HG03354 (cell line): ENCODE measurements around the gene FBXO3.
"Not testable (repeated sequence)": the region's sequence is repeated elsewhere in the genome, so short reads cannot be mapped to it uniquely, and the experiment has no call there.

ENCODE experiments used
- ATAC-seq: cut with Tn5 transposase; IDR thresholded peaks from one replicate; pipeline ENCODE4 v1.9.1; 2021; ENCODE audit warnings: mild to moderate bottlenecking; ENCODE audit not compliant: unreplicated experiment, poor library complexity, severe bottlenecking

FBXO3 gene, protein sequence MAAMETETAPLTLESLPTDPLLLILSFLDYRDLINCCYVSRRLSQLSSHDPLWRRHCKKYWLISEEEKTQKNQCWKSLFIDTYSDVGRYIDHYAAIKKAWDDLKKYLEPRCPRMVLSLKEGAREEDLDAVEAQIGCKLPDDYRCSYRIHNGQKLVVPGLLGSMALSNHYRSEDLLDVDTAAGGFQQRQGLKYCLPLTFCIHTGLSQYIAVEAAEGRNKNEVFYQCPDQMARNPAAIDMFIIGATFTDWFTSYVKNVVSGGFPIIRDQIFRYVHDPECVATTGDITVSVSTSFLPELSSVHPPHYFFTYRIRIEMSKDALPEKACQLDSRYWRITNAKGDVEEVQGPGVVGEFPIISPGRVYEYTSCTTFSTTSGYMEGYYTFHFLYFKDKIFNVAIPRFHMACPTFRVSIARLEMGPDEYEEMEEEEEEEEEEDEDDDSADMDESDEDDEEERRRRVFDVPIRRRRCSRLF

DNA sequence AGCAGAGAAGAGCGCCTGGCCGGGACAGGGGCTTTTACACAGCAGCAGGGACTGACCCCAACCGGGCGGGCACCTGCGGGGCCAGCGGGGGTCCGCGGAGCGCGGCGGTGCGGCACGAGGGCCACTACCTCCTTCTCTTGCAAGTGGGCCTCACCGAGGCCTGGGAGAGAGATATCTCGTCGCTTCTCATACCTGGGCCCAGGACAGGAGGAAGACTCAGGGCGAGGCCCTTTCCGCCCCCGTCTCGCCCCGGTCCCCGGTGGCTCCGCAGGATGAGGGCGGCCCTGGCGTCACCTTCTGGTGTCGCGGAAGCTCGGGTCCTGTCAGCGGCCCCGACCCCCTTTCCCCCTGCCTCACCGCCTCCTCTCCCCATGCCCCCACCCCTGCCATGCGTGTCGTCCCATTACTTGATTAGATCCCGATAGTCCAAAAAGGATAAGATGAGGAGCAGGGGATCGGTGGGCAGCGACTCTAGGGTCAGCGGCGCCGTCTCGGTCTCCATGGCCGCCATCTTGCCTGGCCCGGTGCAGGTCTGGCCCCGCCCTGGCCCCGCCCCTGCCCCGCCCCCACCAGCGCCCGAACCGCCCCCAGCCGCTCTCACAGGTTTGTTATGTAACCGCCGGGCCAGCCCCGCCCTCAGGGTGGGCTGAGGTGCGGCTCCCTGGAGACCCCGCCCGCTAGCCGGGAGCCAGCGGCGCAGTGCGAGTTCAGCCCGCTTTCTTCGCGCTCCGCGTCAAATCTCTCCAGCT lies at the start of gene FBXO3:
Gene FBXO3, minus strand, starts transcription at position 534 of the 749 bp plus-strand sequence. Its CDS starts 23 bp downstream, at position 511.
- peak; percentile 72 for ATAC-seq

DNA sequence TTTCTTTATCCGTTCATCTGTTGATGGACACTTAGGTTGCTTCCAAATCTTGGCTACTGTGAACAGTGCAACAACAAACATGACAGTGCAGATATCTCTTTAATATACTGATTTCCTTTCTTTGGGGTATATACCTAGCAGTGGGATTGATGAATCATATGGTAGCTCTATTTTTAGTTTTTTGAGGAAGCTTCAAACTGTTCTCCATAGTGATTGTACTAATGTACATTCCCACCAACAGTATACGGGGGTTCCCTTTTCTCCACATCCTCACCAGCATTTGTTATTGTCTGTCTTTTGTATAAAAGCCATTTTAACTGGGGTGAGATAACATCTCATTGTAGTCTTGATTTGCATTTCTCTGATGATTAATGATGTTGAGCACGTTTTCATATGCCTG lies 48.7 kb upstream of the FBXO3 start:
- ATAC-seq = not testable (repeated sequence)

DNA sequence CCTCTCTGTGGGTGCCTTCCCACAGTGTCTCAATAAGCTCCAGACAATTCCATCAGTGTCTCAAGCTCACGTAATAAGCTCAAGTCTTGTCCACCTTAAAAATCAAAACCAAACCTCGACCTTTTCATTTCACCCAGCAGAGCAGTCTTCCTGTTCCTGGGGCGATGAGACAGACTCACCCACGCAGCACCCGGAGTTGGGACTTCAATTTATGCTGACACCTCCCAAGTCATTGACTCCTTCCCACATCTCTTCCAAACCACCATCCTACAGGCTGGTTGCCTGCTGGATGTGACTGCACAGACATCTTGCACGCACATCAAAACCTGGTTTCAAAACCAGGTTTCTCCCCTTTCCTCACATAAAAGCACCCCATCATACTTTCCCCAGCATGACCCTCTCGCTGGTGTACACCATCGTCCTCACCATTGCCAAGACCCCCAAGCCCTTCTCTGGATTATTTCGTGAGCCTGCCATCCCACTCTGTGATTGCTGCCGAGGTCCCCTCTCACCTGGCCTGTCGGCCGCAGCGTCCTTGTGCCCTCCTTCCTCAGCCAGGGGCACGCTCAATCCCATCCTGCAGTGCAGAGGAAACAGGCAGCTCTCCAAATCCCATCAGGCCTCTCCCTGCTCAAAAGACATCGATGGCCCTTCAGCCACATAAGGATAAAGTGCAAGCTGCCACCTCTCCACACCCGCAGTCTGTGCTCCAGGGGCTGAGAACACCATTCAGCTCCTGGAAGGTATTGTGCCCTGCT lies 45.1 kb upstream of the FBXO3 start:
- no peak for ATAC-seq

DNA sequence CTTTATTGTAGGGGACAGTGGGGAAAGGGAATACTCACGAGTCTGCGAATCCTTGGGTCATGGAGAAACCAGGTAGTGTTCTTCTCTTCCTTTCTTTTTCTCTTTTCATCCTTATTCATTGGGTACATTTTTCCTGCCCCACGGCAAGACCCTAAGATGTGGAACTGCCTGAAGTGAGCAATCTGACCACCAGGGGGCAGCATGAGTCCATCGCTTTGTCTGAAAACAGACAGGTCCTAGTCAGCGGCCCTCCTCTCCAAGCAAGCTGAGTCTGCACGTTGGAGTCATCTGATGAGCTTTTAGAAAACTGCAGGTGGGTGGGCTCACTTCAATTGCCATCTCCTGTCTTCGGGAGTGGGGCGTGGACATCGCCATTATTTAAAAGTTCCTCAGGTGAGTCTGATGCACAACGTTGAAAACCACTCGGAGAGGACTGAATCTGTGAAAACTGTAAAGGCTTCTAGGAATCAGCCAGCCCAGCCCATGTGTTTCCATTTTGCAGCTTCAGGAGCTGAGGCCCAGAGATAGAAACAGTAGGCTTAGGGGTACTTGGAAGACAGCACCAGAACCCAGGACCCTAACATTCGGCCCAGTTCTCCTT lies 34.0 kb upstream of the FBXO3 start:
- peak; percentile 75 for ATAC-seq

DNA sequence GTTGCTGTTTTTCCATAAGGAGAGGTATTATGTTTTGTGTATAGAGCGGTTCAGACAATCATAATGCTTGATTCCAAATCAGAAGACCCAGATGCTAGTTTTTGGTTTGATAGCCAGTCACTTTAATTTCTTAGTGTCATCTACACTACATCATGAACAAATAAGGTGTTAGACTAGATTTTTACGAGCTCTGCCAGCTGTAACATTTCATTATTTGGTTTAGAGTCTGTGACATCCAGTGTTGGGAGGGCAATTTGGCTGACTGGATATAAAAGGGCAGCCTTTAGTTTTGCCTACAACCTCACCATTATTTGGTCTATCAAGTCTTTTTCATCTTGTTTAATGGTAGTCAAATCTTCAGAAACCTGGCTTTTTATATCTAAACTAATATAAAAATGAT lies 30.2 kb upstream of the FBXO3 start:
- no peak for ATAC-seq

DNA sequence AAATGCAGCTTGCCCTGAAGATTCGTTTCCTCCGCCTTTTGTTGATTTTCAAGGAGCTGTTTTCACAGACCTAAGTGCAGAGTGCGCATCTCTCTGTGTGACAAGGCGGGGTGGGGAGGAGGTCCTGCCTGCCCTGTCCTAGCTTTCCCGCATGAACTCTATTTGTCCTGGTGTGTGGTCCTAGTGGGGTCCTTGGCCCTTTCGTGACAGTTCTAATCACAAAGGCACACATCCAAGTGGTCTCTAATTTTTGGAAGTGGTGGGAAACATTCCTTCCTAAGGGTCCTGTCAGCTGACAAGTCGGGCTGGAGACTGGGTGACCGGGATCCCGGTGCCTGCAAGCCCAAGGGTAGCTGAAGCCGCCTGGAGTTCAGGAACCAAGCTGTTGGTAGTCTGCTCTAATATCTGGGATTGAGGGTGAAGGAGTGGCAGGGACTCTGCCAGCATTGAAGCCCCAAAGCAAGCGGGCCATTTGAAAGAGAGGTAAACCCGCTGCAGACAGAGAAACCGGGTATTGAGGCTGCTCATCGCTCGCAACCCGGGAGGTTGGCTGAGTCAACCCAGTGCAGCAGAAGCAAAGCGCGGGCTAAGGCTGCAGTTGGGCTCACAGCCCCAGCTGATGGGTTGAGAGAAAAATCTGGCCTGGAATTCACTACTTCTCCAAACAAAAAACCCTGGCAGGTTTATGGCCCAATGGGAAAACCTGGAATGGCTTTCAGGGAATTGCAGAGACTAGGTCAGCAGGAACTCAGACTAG lies 28.1 kb upstream of the FBXO3 start:
- ATAC-seq = peak; percentile 65

DNA sequence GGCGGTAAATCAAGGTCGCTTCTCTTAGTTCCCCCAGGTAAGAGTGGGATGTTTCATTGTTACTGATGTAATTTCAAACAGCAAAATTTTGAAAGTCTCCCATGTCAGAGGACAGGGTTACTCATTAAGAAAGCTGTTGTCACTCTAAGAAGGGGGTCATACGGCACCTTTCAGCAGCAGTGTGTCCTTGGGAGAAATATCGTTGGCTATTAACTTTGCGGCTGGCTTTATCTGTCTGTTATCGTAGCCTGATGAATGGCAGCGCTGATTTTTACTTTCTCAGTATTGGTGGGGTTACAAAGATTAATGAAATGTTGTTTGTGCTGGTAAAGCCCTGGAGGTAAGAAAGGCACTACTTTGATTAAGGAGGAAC lies 27.5 kb upstream of the FBXO3 start:
- ATAC-seq = peak; percentile 88

DNA sequence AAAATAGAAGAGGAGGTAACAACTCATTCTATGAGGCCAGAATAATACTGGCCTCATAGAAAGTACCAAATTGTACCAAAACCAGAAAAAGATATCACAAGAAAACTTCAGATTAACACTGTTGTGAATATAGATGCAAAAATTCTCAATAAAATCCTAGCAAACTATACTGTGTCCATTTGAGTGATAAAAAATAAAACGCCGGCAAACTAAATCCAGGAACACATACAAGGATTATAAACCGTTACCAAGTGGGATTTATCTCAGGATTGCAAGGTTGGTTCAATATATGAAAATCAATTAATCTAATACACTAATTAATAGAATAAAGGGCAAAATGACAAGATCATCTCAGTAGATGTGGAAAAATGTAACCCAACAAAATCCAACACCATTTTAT lies 23.6 kb upstream of the FBXO3 start:
- no peak for ATAC-seq

DNA sequence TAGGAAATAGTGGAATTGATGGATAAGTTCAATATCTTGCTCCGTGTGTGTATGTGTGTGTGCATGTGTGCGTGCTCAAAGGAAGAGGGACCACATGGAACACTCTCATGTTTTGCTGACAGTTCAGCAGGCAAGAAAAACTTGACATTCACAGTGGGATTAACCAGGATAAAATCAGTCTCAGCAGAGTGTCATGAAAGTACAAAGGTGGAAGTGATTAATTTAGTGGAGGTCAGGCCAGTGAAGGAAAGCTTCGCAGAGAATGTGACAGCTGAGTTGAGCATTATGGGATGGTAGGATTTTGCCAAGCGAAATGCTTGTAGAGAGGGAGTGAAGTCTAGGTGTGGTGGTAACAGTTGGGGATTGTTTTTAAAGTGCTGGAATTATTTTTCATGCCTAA lies 15.7 kb upstream of the FBXO3 start:
- no peak for ATAC-seq

DNA sequence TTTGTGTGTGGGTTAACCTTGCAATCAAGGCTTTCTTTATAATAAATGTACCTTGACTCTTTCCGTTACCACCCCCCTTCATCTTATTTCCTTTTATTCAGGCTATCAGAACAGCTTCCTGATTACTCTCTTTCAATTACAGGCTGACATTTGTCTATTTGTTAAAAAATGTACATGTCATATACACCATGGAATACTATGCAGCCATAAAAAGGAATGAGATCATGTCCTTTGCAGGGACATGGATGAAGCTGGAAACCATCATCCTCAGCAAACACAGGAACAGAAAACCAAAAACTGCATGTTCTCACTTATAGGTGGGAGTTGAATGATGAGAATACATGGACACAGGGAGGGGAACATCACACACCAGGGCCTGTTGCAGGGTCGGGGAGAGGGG lies 13.8 kb upstream of the FBXO3 start:
- not testable (repeated sequence) for ATAC-seq

DNA sequence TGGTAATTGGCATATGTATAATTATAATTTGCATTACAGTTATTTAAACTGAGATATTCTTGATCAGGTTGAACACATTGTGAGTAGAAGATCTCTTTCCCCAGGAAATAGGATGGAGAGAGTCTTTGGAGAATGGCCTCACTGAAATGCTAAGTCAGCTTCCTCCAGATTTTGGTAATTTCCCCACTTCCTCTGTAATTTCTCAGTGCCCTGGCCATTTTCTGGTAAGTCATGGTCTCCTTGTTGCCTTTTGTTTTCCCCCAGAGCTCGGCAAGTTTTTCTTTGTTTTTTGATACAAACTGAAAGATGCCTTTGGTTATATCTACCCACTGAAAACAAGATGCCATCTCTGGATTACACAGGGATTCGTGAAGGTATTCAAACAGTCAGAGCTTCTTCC lies 12.8 kb upstream of the FBXO3 start:
- no peak for ATAC-seq

DNA sequence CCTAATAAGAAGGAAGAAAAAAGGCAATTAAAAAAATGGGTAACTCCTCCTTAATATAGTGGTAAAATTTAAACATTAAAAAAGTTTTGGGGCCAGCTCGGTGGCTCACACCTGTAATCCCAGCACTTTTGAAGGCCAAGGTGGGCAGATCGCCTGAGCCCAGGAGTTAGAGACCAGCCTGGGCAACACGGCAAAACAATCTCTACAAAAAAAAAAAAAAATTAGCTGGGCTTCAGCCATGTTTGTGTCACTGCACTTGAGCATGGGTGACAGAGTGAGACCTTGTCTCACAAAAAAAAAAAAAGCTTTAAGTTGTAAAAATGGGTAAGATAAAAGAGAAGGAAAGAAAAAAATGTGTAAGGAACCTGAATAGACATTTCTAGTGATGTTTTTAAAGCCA lies 11.3 kb upstream of the FBXO3 start:
- ATAC-seq = no peak

DNA sequence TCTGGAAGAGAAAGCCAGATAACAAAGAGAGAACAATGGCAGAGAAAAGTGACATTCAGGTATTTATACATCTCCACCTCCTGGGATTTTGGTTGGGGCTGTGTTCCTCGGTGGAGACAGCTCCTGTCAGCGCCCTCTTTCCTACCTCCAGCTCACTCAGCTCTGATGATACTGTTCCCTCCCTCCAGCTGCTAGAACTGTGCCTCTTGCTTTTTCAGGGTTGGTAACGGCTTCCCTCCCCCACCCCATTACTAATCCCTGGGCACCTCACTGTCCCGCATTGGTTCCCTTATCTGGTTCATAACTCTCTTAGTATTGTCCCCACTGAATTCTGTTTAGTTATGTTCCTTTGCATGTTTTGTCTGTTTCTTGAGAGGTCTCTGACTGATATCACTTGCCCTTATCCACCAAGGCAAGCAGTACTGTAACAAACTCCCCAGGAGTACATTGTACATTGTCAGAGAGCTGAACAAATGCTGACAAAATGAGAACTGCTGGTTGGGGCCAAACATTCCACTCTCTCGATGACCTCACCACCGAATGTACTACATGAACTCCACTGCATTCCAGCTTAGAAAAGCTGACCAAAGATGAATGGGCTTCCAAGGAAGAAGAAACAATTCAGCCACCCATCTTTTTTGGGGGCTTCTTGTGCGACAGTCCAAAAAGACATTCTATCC lies 5.7 kb upstream of the FBXO3 start:
- no peak for ATAC-seq

DNA sequence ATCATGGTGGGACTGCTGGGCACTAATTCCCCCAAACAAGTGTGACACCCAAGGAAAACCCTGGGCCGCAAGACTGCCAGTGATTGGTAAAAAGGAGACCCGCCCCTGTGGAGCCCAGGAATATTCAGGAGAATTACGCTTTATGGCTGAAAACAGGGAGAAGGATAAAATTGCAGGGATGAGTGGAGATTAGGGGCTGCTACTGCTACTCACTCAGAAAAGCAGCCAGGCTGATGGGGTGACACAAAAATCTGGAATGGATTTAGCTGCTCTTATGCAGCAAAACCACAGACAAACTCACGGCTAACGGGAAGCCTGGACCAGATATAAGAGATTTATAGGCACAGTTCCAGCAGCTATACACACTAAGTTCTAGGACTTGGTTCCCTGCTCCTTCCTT lies 4.4 kb upstream of the FBXO3 start:
- ATAC-seq = no peak

DNA sequence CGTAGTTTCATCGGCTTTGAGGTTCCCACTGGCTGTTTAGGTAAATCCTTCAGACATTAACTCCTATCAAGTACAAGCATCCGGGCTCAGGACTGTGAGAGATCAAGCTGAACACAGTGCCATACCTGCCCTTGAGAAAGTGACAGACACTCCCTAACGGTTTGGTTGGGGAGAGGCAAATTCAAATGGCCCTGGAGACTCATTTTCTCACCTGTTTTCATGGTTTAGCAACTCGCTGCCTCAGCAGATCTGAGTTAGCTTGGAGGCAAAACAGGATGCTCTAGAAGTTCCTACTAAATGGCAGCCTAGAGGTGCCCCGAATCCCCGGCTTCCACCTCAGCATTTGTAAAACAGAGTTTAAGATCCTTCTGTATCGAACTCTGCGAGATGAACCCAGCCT lies 3.6 kb upstream of the FBXO3 start:
- no peak for ATAC-seq

DNA sequence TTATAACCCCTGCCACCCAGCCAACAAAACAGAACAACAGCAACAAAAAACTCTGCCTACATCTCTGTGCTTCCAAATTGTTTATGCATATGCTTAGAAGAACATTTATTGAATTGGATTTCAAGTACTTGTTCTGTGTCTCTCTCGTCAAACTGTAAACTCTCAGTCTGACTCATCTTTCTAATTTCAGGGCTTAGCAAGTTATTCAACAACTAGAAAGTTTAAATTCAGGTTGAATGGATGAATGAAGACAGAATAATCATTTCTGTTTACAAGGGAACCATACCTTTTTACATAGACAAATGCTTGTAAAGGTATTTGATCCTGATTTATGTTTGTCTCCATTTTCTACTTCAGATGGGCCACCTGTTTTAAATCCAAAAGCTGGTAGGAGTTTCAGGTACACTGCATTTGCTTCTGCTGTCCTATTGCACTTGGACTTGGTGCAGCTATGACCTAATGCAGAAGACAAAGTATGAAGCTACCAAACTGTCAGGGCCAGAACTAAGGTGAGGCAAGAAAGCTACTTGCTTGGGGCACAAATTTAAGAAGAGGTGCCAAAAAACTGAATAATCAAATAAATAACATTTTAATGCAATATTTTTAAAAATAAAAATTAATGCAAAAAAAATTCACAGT lies 1.6 kb upstream of the FBXO3 start:
- ATAC-seq = peak; percentile 46

DNA sequence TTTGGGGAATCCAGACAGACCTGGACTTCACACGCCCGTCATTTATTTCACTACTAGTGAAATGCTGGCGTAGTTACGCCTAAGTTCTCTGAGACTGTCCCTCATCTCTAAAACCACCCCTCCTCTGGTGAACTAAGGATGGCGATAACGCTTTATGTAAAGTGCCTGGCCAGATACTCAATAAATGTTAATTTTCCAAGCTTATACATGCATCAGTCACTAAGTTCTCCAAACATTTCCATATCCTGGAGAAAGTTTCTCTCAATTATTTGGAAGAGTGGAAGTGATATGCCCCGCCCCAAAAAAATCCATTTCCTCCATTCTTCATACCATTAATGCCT lies 1.1 kb upstream of the FBXO3 start:
- no peak for ATAC-seq

DNA sequence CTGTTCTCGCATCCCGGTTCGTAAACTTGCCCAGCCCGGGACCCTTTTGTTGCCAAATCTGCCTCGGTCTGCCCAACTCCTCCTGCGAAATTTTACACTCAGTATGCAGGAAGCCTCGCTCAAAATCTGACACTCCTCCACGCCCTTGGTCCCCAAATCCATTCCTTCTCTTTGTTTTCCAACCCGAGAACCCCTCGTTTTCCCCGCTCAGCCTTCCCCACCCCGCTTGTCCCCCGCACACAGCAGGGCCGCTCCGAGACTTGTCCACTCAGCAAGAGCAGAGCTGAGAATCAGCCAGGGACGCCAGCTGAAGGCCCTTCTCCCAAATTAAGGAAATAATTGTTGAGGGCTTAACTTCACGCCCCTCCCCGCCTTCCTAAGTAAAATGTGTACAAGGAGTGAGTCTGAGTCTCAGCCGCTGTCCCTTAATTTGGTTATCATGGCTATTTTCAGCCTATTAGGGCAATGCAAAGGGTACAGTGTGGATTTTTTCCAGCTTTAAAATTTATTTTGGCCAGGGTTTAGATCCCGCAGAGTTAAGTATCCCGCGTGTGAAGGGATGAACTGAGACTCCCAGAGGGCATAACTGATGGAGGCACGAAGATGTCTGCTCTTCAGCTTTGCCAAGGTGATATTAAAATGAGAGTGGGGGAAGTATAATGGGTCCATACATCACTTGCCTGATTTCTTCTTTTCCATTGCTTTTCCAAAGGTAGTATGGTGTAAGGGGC lies 581 bp upstream of the FBXO3 start:
- ATAC-seq = no peak
